ENCODE measurements around the gene FBXW11. TPM values are rescaled to one million over a fixed set of nuclear protein-coding genes. Genes with fewer than 3 reads are reported as not detected.

FBXW11 gene
- total RNA-seq (2022; extraction: Qiagen RNA extraction), result 31.5 to 43.7 TPM (median 35.3 TPM) in 5 replicates

GRCh38 chr5:172006321-172007174, at the start of gene FBXW11:
Gene FBXW11 (minus strand): TSS chr5:172006638. CDS start chr5:172006502, 136 bp downstream.

Other genes with a start within 250 kb of the FBXW11 start
- gene SMIM23, start 220.8 kb downstream of the FBXW11 start, total RNA-seq (2022; extraction: Qiagen RNA extraction), result not detected in 5 replicates
- 21.0 to 21.5 TPM (median 21.3 TPM) in 5 replicates for gene STK10, start 181.6 kb upstream of the FBXW11 start, total RNA-seq (2022; extraction: Qiagen RNA extraction)
- gene EFCAB9, start 187.5 kb upstream of the FBXW11 start, total RNA-seq (2022; extraction: Qiagen RNA extraction), result not detected in 5 replicates

Measured in A549 treated with AZD2906 at 1 μM for 4 hours (cell line).